K562 (cell line): ENCODE data around the gene AGPAT4. TPM values are rescaled to one million over a fixed set of nuclear protein-coding genes. Genes with fewer than 3 reads are reported as not detected.

Source experiments
- BCL6 ChIP-seq: fragments of 250-450 bp; sonication (Bioruptor Pico); IDR thresholded peaks from 2 replicates; pipeline ENCODE4 v1.4.0; 2020
- BRF1 ChIP-seq: IDR thresholded peaks from 3 replicates; pipeline ENCODE4 v1.6.1; 2011; ENCODE audit warnings: borderline replicate concordance, mild to moderate bottlenecking; ENCODE audit not compliant: insufficient read length; ENCODE audit errors: extremely low read depth
- EP300 ChIP-seq: IDR thresholded peaks from 2 replicates; pipeline ENCODE4 v1.6.1; 2012; ENCODE audit warnings: low read length, improper control_type of control experiment
- ESRRA ChIP-seq: fragments of 450-650 bp; IDR thresholded peaks from 2 replicates; pipeline ENCODE4 v1.6.1; 2014; ENCODE audit warnings: low read depth, mild to moderate bottlenecking, moderate library complexity, borderline replicate concordance
- GABPB2 ChIP-seq: fragments of 250-450 bp; sonication (Bioruptor Pico); conservative IDR thresholded peaks from 2 replicates; pipeline ENCODE4 v1.5.1; 2021; ENCODE audit warnings: mild to moderate bottlenecking
- JUN ChIP-seq, 2 experiments: sonication (generic) in 1 of 2; formaldehyde crosslinking in 1 of 2; IDR thresholded peaks; 2 replicates each; pipeline versions ENCODE4 v1.6.1 to v1.8.0; 2012 to 2022; ENCODE audit warnings: borderline replicate concordance in 2 of 2, mild to moderate bottlenecking in 2 of 2, improper control_type of control experiment in 1 of 2, low read depth in 1 of 2, low read length in 1 of 2, missing genetic modification reagents in 1 of 2
- NCOA6 ChIP-seq: fragments of 450-650 bp; IDR thresholded peaks from 2 replicates; pipeline ENCODE4 v1.6.1; 2017; ENCODE audit warnings: mild to moderate bottlenecking
- NEUROD1 ChIP-seq: fragments of 150-350 bp; IDR thresholded peaks from 2 replicates; pipeline ENCODE4 v1.6.1; 2014; ENCODE audit warnings: borderline replicate concordance, low read length, low read depth; ENCODE audit not compliant: partially characterized antibody
- POLR2AphosphoS2 ChIP-seq: IDR thresholded peaks from 2 replicates; pipeline ENCODE4 v1.6.1; 2012; ENCODE audit warnings: low read length, improper control_type of control experiment
- SNRNP70 ChIP-seq: fragments of 200-400 bp; formaldehyde crosslinking; optimal IDR thresholded peaks from 2 replicates; pipeline ENCODE3; 2017; ENCODE audit warnings: low read depth, low read length
- TCFL5 ChIP-seq: fragments of 250-450 bp; sonication (Bioruptor Pico); conservative IDR thresholded peaks from 2 replicates; pipeline ENCODE4 v1.6.1; 2021; ENCODE audit warnings: mild to moderate bottlenecking, moderate library complexity, matching md5 sums
- ZBTB1 ChIP-seq: sonication (generic); formaldehyde crosslinking; IDR thresholded peaks from 2 replicates; pipeline ENCODE4 v1.8.1; 2023; ENCODE audit warnings: missing genetic modification reagents, low read depth, mild to moderate bottlenecking, borderline replicate concordance
- ZNF76 ChIP-seq: fragments of 250-450 bp; sonication (Bioruptor Pico); IDR thresholded peaks from 2 replicates; pipeline ENCODE4 v1.4.0; 2020; ENCODE audit warnings: mild to moderate bottlenecking, moderate library complexity, borderline replicate concordance
- ZZZ3 ChIP-seq: fragments of 450-650 bp; IDR thresholded peaks from 2 replicates; pipeline ENCODE4 v1.6.1; 2016; ENCODE audit warnings: antibody characterized with exemption, mild to moderate bottlenecking, moderate library complexity
- polyA plus RNA-seq, 8 experiments: library from polyadenylated mRNA; depleted of rRNA in 4 of 8; stranded (reverse) in 5 of 8; unstranded in 3 of 8; fragments of >200 nt; fragmentation: Nextera tagmentation in 2 of 8; fragmentation: Illumina TruSeq in 1 of 8; extraction: Ambion mirVana in 2 of 8; extraction: Trizol in 1 of 8; gene quantifications; 2 replicates each; pipeline versions ENCODE4 v1.2.1 to v1.2.3, GENCODE V29; 2011 to 2014; ENCODE audit warnings: inconsistent platforms in 1 of 8, missing spikeins in 1 of 8
- total RNA-seq, 7 experiments: library from RNA; depleted of rRNA in 6 of 7; stranded (reverse); fragments of >200 nt in 6 of 7; fragmentation: Illumina TruSeq in 2 of 7; extraction: Trizol in 2 of 7; gene quantifications; 2 replicates each; pipeline versions ENCODE4 v1.2.1 to v1.2.3, GENCODE V29; 2011 to 2021; ENCODE audit warnings: low replicate concordance in 1 of 7
- TF ChIP-seq, protein P1 (sequence below): sonication (generic); formaldehyde crosslinking; IDR thresholded peaks from 2 replicates; pipeline ENCODE4 v1.8.1; 2022; ENCODE audit warnings: missing genetic modification reagents
- TF ChIP-seq, protein P2 (sequence below): sonication (generic); formaldehyde crosslinking; IDR thresholded peaks from 2 replicates; pipeline ENCODE4 v1.8.1; 2023; ENCODE audit warnings: mild to moderate bottlenecking, missing genetic modification reagents
- TF ChIP-seq, protein P3 (sequence below): fragments of 450-650 bp; IDR thresholded peaks from 2 replicates; pipeline ENCODE4 v1.6.1; 2018; ENCODE audit not compliant: partially characterized antibody

Gene AGPAT4
- total and polyA plus RNA-seq, 9 of the 15 experiments (the other 6 are each of a cell fraction or from before 2014, with no cell fraction given): 2.2 to 15.0 (median 5.7) TPM

- TF ChIP-seq EP300 (peak; percentile 54; the same call in 1 of the 2 replicates), TCFL5 (CRISPR knock-in tag) (no peak), BCL6 (CRISPR knock-in tag) (no peak), ZBTB1 (CRISPR knock-in tag) (no peak), ZNF76 (no peak), NCOA6 (0 out of 2 replicates have a peak, but pooled peaks have one; percentile 30), NEUROD1 (peak; percentile 29), SNRNP70 (no peak), ESRRA (no peak), JUN (IDR thresholded peaks at IDR 0.05; ENCODE audit: borderline replicate concordance, low read depth, low read length) (peak; percentile 86; the same call in 1 of the 2 replicates), JUN (CRISPR knock-in tag; IDR thresholded peaks at IDR 0.05; ENCODE audit: borderline replicate concordance) (peak; percentile 83; the same call in 1 of the 2 replicates), GABPB2 (CRISPR knock-in tag) (no peak), POLR2AphosphoS2 (no peak), ZZZ3 (no peak), BRF1 (no peak)
- TF ChIP-seq, protein P1, sequence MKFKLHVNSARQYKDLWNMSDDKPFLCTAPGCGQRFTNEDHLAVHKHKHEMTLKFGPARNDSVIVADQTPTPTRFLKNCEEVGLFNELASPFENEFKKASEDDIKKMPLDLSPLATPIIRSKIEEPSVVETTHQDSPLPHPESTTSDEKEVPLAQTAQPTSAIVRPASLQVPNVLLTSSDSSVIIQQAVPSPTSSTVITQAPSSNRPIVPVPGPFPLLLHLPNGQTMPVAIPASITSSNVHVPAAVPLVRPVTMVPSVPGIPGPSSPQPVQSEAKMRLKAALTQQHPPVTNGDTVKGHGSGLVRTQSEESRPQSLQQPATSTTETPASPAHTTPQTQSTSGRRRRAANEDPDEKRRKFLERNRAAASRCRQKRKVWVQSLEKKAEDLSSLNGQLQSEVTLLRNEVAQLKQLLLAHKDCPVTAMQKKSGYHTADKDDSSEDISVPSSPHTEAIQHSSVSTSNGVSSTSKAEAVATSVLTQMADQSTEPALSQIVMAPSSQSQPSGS (CRISPR knock-in tag): no peak
- TF ChIP-seq, protein P2, sequence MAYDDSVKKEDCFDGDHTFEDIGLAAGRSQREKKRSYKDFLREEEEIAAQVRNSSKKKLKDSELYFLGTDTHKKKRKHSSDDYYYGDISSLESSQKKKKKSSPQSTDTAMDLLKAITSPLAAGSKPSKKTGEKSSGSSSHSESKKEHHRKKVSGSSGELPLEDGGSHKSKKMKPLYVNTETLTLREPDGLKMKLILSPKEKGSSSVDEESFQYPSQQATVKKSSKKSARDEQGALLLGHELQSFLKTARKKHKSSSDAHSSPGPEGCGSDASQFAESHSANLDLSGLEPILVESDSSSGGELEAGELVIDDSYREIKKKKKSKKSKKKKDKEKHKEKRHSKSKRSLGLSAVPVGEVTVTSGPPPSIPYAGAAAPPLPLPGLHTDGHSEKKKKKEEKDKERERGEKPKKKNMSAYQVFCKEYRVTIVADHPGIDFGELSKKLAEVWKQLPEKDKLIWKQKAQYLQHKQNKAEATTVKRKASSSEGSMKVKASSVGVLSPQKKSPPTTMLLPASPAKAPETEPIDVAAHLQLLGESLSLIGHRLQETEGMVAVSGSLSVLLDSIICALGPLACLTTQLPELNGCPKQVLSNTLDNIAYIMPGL: no peak
- TF ChIP-seq, protein P3, sequence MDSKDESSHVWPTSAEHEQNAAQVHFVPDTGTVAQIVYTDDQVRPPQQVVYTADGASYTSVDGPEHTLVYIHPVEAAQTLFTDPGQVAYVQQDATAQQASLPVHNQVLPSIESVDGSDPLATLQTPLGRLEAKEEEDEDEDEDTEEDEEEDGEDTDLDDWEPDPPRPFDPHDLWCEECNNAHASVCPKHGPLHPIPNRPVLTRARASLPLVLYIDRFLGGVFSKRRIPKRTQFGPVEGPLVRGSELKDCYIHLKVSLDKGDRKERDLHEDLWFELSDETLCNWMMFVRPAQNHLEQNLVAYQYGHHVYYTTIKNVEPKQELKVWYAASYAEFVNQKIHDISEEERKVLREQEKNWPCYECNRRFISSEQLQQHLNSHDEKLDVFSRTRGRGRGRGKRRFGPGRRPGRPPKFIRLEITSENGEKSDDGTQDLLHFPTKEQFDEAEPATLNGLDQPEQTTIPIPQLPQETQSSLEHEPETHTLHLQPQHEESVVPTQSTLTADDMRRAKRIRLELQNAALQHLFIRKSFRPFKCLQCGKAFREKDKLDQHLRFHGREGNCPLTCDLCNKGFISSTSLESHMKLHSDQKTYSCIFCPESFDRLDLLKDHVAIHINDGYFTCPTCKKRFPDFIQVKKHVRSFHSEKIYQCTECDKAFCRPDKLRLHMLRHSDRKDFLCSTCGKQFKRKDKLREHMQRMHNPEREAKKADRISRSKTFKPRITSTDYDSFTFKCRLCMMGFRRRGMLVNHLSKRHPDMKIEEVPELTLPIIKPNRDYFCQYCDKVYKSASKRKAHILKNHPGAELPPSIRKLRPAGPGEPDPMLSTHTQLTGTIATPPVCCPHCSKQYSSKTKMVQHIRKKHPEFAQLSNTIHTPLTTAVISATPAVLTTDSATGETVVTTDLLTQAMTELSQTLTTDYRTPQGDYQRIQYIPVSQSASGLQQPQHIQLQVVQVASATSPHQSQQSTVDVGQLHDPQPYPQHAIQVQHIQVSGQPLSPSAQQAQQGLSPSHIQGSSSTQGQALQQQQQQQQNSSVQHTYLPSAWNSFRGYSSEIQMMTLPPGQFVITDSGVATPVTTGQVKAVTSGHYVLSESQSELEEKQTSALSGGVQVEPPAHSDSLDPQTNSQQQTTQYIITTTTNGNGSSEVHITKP: no peak
Measured at GRCh38 chr6:161228921-161229591, 44.8 kb downstream of the AGPAT4 start (continued).
